HepG2 (cell line): ENCODE results near the gene ABHD12. TPM values are rescaled to one million over a fixed set of nuclear protein-coding genes. Genes with fewer than 3 reads are reported as not detected.

Source experiments
- ATAC-seq: fragments of 200-7000 bp; cut with Tn5 transposase; 3 replicates; pipeline ENCODE4 v1.9.1; 2020; ENCODE audit warnings: mild to moderate bottlenecking, moderate library complexity
- BruUV-seq: library from RNA; stranded (reverse); fragments of 400-500 nt; replicated peaks from 2 replicates; lab custom pipeline; 2021; lab: Mats Ljungman, UMichigan
- CTCF ChIA-PET: fragments of 300-600 bp; formaldehyde crosslinking; extraction: SDS; loops from one replicate; lab custom pipeline; 2021; ENCODE audit warnings: low total read pairs, inconsistent platforms, low intra/inter-chr PET ratio; lab: Yijun Ruan, JAX
- POLR2A ChIA-PET: fragments of 350-600 bp; sonication (Branson Sonifier 250); formaldehyde crosslinking; loops from one replicate; lab custom pipeline; 2020; ENCODE audit warnings: antibody characterized with exemption, inconsistent platforms; lab: Yijun Ruan, JAX
- DNase-seq: peaks from one replicate; pipeline ENCODE4 v3.0.0-alpha.2; 2015; ENCODE audit warnings: low spot score
- FAIRE-seq: peaks from 3 replicates; lab custom pipeline; 2011; peaks lifted over from hg19 to GRCh38; lab: Jason Lieb, UNC
- H2AFZ ChIP-seq: one replicate; pipeline ENCODE4 v1.6.1; 2011; ENCODE audit warnings: low read length, inconsistent platforms
- H3K27ac ChIP-seq: fragments of 300-600 bp; 3 replicates; pipeline ENCODE4 v1.8.0; 2011; ENCODE audit warnings: mixed run types, mild to moderate bottlenecking, mixed read lengths, low read length, inconsistent platforms; ENCODE audit not compliant: insufficient read depth; ENCODE audit errors: extremely low read length
- H3K27me3 ChIP-seq, 2 experiments: fragments of 200-600 bp in 1 of 2; 2 replicates in 1 of 2; 3 replicates in 1 of 2; pipeline versions ENCODE4 v1.6.0 to v1.8.0; 2011; ENCODE audit warnings: low read length in 2 of 2, mild to moderate bottlenecking in 2 of 2, moderate library complexity in 2 of 2, inconsistent platforms in 1 of 2; ENCODE audit not compliant: insufficient read depth in 2 of 2, control insufficient read depth in 1 of 2
- H3K36me3 ChIP-seq, 2 experiments: fragments of 200-600 bp in 1 of 2; replicated peaks in 1 of 2; 2 replicates in 1 of 2; 3 replicates in 1 of 2; pipeline versions ENCODE4 v1.5.1 to v1.8.0; 2011; ENCODE audit warnings: low read length in 2 of 2, inconsistent platforms in 1 of 2; ENCODE audit not compliant: insufficient read depth in 2 of 2, control insufficient read depth in 1 of 2
- H3K4me1 ChIP-seq: 2 replicates; pipeline ENCODE4 v1.5.1; 2012; ENCODE audit warnings: low read length, inconsistent platforms; ENCODE audit not compliant: insufficient read depth
- H3K4me2 ChIP-seq: 2 replicates; pipeline ENCODE4 v1.6.0; 2011; ENCODE audit warnings: low read depth, low read length, inconsistent platforms
- H3K4me3 ChIP-seq, 3 experiments: fragments of 200-600 bp in 1 of 3; sonication (generic), shearing (Covaris generic) in 1 of 3; replicated peaks in 1 of 3; 2 replicates each; pipeline ENCODE4 v1.5.1; 2011 to 2016; ENCODE audit warnings: low read length in 3 of 3, inconsistent platforms in 2 of 3, low read depth in 2 of 3, mild to moderate bottlenecking in 2 of 3, control low read depth in 1 of 3, mixed read lengths in 1 of 3; ENCODE audit not compliant: insufficient read depth in 1 of 3
- H3K79me2 ChIP-seq: one replicate; pipeline ENCODE4 v1.6.1; 2011; ENCODE audit warnings: low read length, inconsistent platforms; ENCODE audit not compliant: insufficient read depth
- H3K9ac ChIP-seq: 2 replicates; pipeline ENCODE4 v1.6.0; 2011; ENCODE audit warnings: mild to moderate bottlenecking, low read depth, low read length, inconsistent platforms; ENCODE audit not compliant: insufficient read depth
- H3K9me3 ChIP-seq: 2 replicates; pipeline ENCODE4 v1.5.1; 2012; ENCODE audit warnings: mild to moderate bottlenecking, low read length
- H4K20me1 ChIP-seq: 2 replicates; pipeline ENCODE4 v1.6.0; 2011; ENCODE audit warnings: inconsistent platforms, mild to moderate bottlenecking, low read length, moderate library complexity; ENCODE audit not compliant: insufficient read depth
- AHR ChIP-seq: IDR thresholded peaks from 2 replicates; pipeline ENCODE4 v1.6.1; 2018; ENCODE audit warnings: missing genetic modification reagents, missing compliant biosample characterization
- ETS1 ChIP-seq: sonication (generic); formaldehyde crosslinking; IDR thresholded peaks from 2 replicates; pipeline ENCODE4 v1.4.0; 2020; ENCODE audit warnings: missing genetic modification reagents
- FIP1L1 ChIP-seq: fragments of 200-400 bp; formaldehyde crosslinking; IDR thresholded peaks from 2 replicates; pipeline ENCODE4 v1.6.1; 2018; ENCODE audit warnings: low read depth, mild to moderate bottlenecking, low read length, moderate library complexity, borderline replicate concordance; ENCODE audit not compliant: insufficient read depth
- FOXO1 ChIP-seq: sonication (generic); formaldehyde crosslinking; IDR thresholded peaks from 2 replicates; pipeline ENCODE4 v1.4.0; 2020; ENCODE audit warnings: missing genetic modification reagents
- NCOR1 ChIP-seq: fragments of 200-600 bp; sonication (generic); IDR thresholded peaks from 2 replicates; pipeline ENCODE4 v1.7.0; 2017; ENCODE audit warnings: antibody characterized with exemption, low read length, borderline replicate concordance
- TAF15 ChIP-seq: fragments of 200-400 bp; formaldehyde crosslinking; IDR thresholded peaks from one replicate; pipeline ENCODE4 v1.6.1; 2018; ENCODE audit warnings: mild to moderate bottlenecking, low read depth, low read length; ENCODE audit not compliant: poor library complexity, severe bottlenecking
- ZNF280B ChIP-seq: sonication (generic); formaldehyde crosslinking; IDR thresholded peaks from 2 replicates; pipeline ENCODE4 v1.5.0; 2020; ENCODE audit warnings: missing genetic modification reagents, mild to moderate bottlenecking, borderline replicate concordance
- ZNF687 ChIP-seq: sonication (generic); formaldehyde crosslinking; IDR thresholded peaks from 2 replicates; pipeline ENCODE4 v1.5.1; 2020; ENCODE audit warnings: mild to moderate bottlenecking, missing genetic modification reagents, moderate library complexity
- ZNF737 ChIP-seq: sonication (generic); formaldehyde crosslinking; IDR thresholded peaks from 2 replicates; pipeline ENCODE4 v1.5.0; 2020; ENCODE audit warnings: missing genetic modification reagents, mild to moderate bottlenecking, borderline replicate concordance
- ZNF784 ChIP-seq: sonication (generic); formaldehyde crosslinking; IDR thresholded peaks from 2 replicates; pipeline ENCODE4 v1.5.1; 2020; ENCODE audit warnings: missing genetic modification reagents, mild to moderate bottlenecking, borderline replicate concordance
- ZNF891 ChIP-seq: sonication (generic); formaldehyde crosslinking; IDR thresholded peaks from 2 replicates; pipeline ENCODE4 v1.5.0; 2020; ENCODE audit warnings: mild to moderate bottlenecking, missing genetic modification reagents
- WGBS: methylation state at CpG from one replicate; pipeline ENCODE4 v1.1.6; 2017; ENCODE audit warnings: low lambda C conversion rate; 5-methylcytosine and 5-hydroxymethylcytosine counted together
- in situ Hi-C: cut with HindIII; loops from 2 replicates; pipeline ENCODE4 v1.10.0; 2017; ENCODE audit warnings: low pct_unique_long_range_greater_than_20kb; ENCODE audit not compliant: extremely low pct_ligation_motif_present
- intact Hi-C: fragments of 100-400 bp; cut with micrococcal nuclease; formaldehyde crosslinking; loops from one replicate; pipeline ENCODE4 v1.10.0; 2022; ENCODE audit not compliant: unreplicated experiment
- polyA plus RNA-seq, 8 experiments: library from polyadenylated mRNA; depleted of rRNA in 3 of 8; stranded (reverse) in 7 of 8; unstranded in 1 of 8; fragments of >200 nt; fragmentation: Illumina TruSeq in 4 of 8; extraction: Trizol in 4 of 8; gene quantifications; 2 replicates each; pipeline versions ENCODE4 v1.2.1 to v1.2.3, GENCODE V29; 2011 to 2016; ENCODE audit warnings: low read depth in 4 of 8, missing spikeins in 1 of 8, mixed read lengths in 1 of 8; ENCODE audit not compliant: insufficient read depth in 1 of 8
- total RNA-seq, 5 experiments: library from RNA; depleted of rRNA; stranded (reverse); fragments of >200 nt; fragmentation: Illumina TruSeq; extraction: Trizol; gene quantifications; 2 replicates each; pipeline ENCODE4 v1.2.3, GENCODE V29; 2016; ENCODE audit warnings: low read depth in 1 of 5

The ABHD12 gene
- total and polyA plus RNA-seq, 2 of the 13 experiments (the other 11 are each of a cell fraction or from before 2014, with no cell fraction given) = 23.5 to 72.1 TPM

GRCh38 chr20:25254986-25255680 lies 135.5 kb downstream of the ABHD12 start:
- no peaks in the 10 kb centered on the region; the same call in 1 of the 2 replicates for H4K20me1 ChIP-seq
- H3K9me3 ChIP-seq = no peaks in the 10 kb centered on the region
- H3K36me3 ChIP-seq = peaks cover 4 to 24% of the 10 kb centered on the region in 2 experiments; a peak in 4 of 5 replicates
- H3K4me2 ChIP-seq = no peak overlapping the region
- H3K4me1 ChIP-seq = peaks cover 26% of the 10 kb centered on the region
- BruUV-seq = no TSS peak
- H3K9ac ChIP-seq = no peak overlapping the region
- H2AFZ ChIP-seq = no peak overlapping the region
- in situ Hi-C loops = no loop called here
- H3K27me3 ChIP-seq = no peaks in the 10 kb centered on the region
- WGBS = 97% methylated on average over 10 of the region's 12 CpGs
- DNase-seq = no peak
- intact Hi-C loops = no loop called here
- FAIRE-seq = no peak
- ATAC-seq = peak; percentile 27; the same call in 1 of the 3 replicates
- H3K27ac ChIP-seq = no peak overlapping the region
- ChIA-PET POLR2A (interaction anchor here (1.2 kb wide), 1 partner anchor 8 kb away, joined by 4 read pairs; the partner anchor contains the start of gene PYGB), CTCF (no interaction called here)
- no peak overlapping the region for H3K4me3 ChIP-seq
- peaks cover 43% of the 10 kb centered on the region for H3K79me2 ChIP-seq
- TF ChIP-seq FIP1L1 = no peak
- no peak for TF ChIP-seq AHR (CRISPR knock-in tag)
- peak; percentile 29; the same call in 1 of the 2 replicates for TF ChIP-seq ZNF687 (CRISPR knock-in tag)
- TF ChIP-seq ZNF784 (CRISPR knock-in tag) = no peak
- TF ChIP-seq ZNF280B = 0 out of 2 replicates have a peak, but pooled peaks have one; percentile 46
- TF ChIP-seq NCOR1 = no peak
- TF ChIP-seq ZNF891 (CRISPR knock-in tag) = 0 out of 2 replicates have a peak, but pooled peaks have one; percentile 55
- no peak for TF ChIP-seq ZNF737 (CRISPR knock-in tag)
- TF ChIP-seq TAF15 = no peak
- no peak for TF ChIP-seq ETS1 (CRISPR knock-in tag)
- TF ChIP-seq FOXO1 = no peak
